A549 (cell line): ENCODE measurements around the gene GLYAT. TPM values are rescaled to one million over a fixed set of nuclear protein-coding genes. Genes with fewer than 3 reads are reported as not detected.

ENCODE experiments used
- ATAC-seq, 2 experiments: fragments of 200-7000 bp in 1 of 2; fragments of >200 bp in 1 of 2; cut with Nextera tagmentation in 1 of 2; cut with Tn5 transposase in 1 of 2; 3 replicates each; pipeline versions ENCODE4 v1.8.0 to v1.9.1; 2018 to 2020; ENCODE audit warnings: mild to moderate bottlenecking in 1 of 2, moderate library complexity in 1 of 2
- CTCF ChIA-PET: fragments of 300-600 bp; sonication (Branson Sonifier 250); formaldehyde crosslinking; extraction: SDS; loops from one replicate; lab custom pipeline; 2021; ENCODE audit warnings: antibody characterized with exemption, inconsistent platforms; lab: Yijun Ruan, JAX
- POLR2A ChIA-PET: fragments of 350-600 bp; formaldehyde crosslinking; extraction: SDS; loops from one replicate; lab custom pipeline; 2021; ENCODE audit warnings: antibody characterized with exemption, inconsistent platforms; lab: Yijun Ruan, JAX
- DNase-seq, 2 experiments: peaks; one replicate each; pipeline versions ENCODE4 v3.0.0 to v3.0.0-alpha.2; 2011 to 2016; ENCODE audit warnings: low read depth in 1 of 2, low spot score in 1 of 2
- FAIRE-seq: peaks from 2 replicates; lab custom pipeline; 2011; peaks lifted over from hg19 to GRCh38; lab: Jason Lieb, UNC
- H3K27ac ChIP-seq, 2 experiments: fragments of >200 bp; sonication (Bioruptor Twin); formaldehyde crosslinking; 3 replicates each; pipeline ENCODE4 v1.5.1; 2016 to 2017
- H3K4me1 ChIP-seq: fragments of >200 bp; sonication (Bioruptor Twin); formaldehyde crosslinking; 3 replicates; pipeline ENCODE4 v1.6.1; 2016
- H3K4me2 ChIP-seq: fragments of >200 bp; sonication (Bioruptor Twin); formaldehyde crosslinking; 3 replicates; pipeline ENCODE4 v1.6.1; 2016
- H3K4me3 ChIP-seq: fragments of >200 bp; sonication (Bioruptor Twin); formaldehyde crosslinking; 3 replicates; pipeline ENCODE4 v1.5.1; 2016
- H3K9me3 ChIP-seq: fragments of >200 bp; sonication (Bioruptor Twin); formaldehyde crosslinking; 3 replicates; pipeline ENCODE4 v1.6.1; 2016
- BCL3 ChIP-seq: fragments of >200 bp; sonication (Bioruptor Twin); formaldehyde crosslinking; IDR thresholded peaks from 3 replicates; pipeline ENCODE4 v1.6.1; 2016
- CBX2 ChIP-seq: fragments of 200-600 bp; sonication (generic); IDR thresholded peaks from 2 replicates; pipeline ENCODE4 v1.6.1; 2016; ENCODE audit warnings: low read depth, mild to moderate bottlenecking, borderline replicate concordance
- CEBPB ChIP-seq, 2 experiments: fragments of >200 bp in 1 of 2; sonication (Bioruptor Twin) in 1 of 2; formaldehyde crosslinking in 1 of 2; IDR thresholded peaks; 2 replicates each; pipeline ENCODE4 v1.6.1; 2012 to 2016
- CHD2 ChIP-seq: fragments of 150-350 bp; IDR thresholded peaks from 2 replicates; pipeline ENCODE4 v1.6.1; 2014; ENCODE audit warnings: low read length; ENCODE audit not compliant: partially characterized antibody
- CHD4 ChIP-seq: fragments of 200-600 bp; sonication (generic); IDR thresholded peaks from 2 replicates; pipeline ENCODE4 v1.6.1; 2016; ENCODE audit warnings: antibody characterized with exemption, mild to moderate bottlenecking, borderline replicate concordance
- CTCF ChIP-seq: fragments of >200 bp; sonication (Bioruptor Twin); formaldehyde crosslinking; IDR thresholded peaks from 3 replicates; pipeline ENCODE4 v1.5.1; 2016
- EHF ChIP-seq: fragments of 250-450 bp; sonication (Bioruptor Pico); IDR thresholded peaks from 2 replicates; pipeline ENCODE4 v1.5.0; 2020; ENCODE audit warnings: mild to moderate bottlenecking
- FOSB ChIP-seq: fragments of 250-450 bp; sonication (Bioruptor Pico); IDR thresholded peaks from 2 replicates; pipeline ENCODE4 v1.5.0; 2020; ENCODE audit warnings: mild to moderate bottlenecking, moderate library complexity
- HDAC2 ChIP-seq: fragments of 200-600 bp; sonication (generic); IDR thresholded peaks from 2 replicates; pipeline ENCODE4 v1.6.1; 2016
- HOXB5 ChIP-seq: fragments of 250-450 bp; sonication (Bioruptor Pico); IDR thresholded peaks from 2 replicates; pipeline ENCODE4 v1.5.0; 2020; ENCODE audit warnings: mild to moderate bottlenecking, moderate library complexity
- PHF8 ChIP-seq: fragments of 200-600 bp; sonication (generic); IDR thresholded peaks from 2 replicates; pipeline ENCODE4 v1.6.1; 2016; ENCODE audit warnings: low read depth, mild to moderate bottlenecking, antibody characterized with exemption, moderate library complexity, borderline replicate concordance
- RCOR1 ChIP-seq: fragments of 150-350 bp; IDR thresholded peaks from 2 replicates; pipeline ENCODE4 v1.6.1; 2014; ENCODE audit warnings: antibody characterized with exemption, low read length, low read depth
- REST ChIP-seq: fragments of 200-600 bp; sonication (generic); IDR thresholded peaks from 2 replicates; pipeline ENCODE4 v1.6.1; 2016; ENCODE audit warnings: antibody characterized with exemption, mild to moderate bottlenecking, moderate library complexity
- RFX5 ChIP-seq: fragments of 450-650 bp; IDR thresholded peaks from 2 replicates; pipeline ENCODE4 v1.7.1; 2014; ENCODE audit warnings: antibody characterized with exemption, mild to moderate bottlenecking, moderate library complexity
- SREBF2 ChIP-seq: fragments of 450-650 bp; IDR thresholded peaks from 2 replicates; pipeline ENCODE4 v1.6.1; 2014; ENCODE audit warnings: mild to moderate bottlenecking, moderate library complexity
- TFCP2L1 ChIP-seq: fragments of 250-450 bp; sonication (Bioruptor Pico); IDR thresholded peaks from 2 replicates; pipeline ENCODE4 v1.5.0; 2021; ENCODE audit warnings: mild to moderate bottlenecking
- WGBS: methylation state at CpG from one replicate; pipeline ENCODE4 v1.1.6; 2017; ENCODE audit errors: missing lambda C conversion rate; 5-methylcytosine and 5-hydroxymethylcytosine counted together
- polyA plus RNA-seq, 4 experiments: library from polyadenylated mRNA; depleted of rRNA in 3 of 4; stranded (reverse); fragments of >200 nt; fragmentation: RNase III in 1 of 4; extraction: RNeasy Plus Mini Kit Qiagen cat#74134 plus additional on column Dnase treatment in 1 of 4; gene quantifications; 2 replicates in 3 of 4; 3 replicates in 1 of 4; pipeline ENCODE4 v1.2.3, GENCODE V29; 2011 to 2017
- TF ChIP-seq, protein P1 (sequence below): IDR thresholded peaks from 2 replicates; pipeline ENCODE4 v1.6.1; 2012
- TF ChIP-seq, protein P2 (sequence below): fragments of 250-450 bp; sonication (Bioruptor Pico); IDR thresholded peaks from 2 replicates; pipeline ENCODE4 v1.5.0; 2021; ENCODE audit warnings: mild to moderate bottlenecking, moderate library complexity, borderline replicate concordance
- TF ChIP-seq, protein P3 (sequence below): IDR thresholded peaks from 2 replicates; pipeline ENCODE4 v1.6.1; 2012

The GLYAT gene
- polyA plus RNA-seq, 2 of the 4 experiments (the other 2 are of a cell fraction), result not detected

DNA sequence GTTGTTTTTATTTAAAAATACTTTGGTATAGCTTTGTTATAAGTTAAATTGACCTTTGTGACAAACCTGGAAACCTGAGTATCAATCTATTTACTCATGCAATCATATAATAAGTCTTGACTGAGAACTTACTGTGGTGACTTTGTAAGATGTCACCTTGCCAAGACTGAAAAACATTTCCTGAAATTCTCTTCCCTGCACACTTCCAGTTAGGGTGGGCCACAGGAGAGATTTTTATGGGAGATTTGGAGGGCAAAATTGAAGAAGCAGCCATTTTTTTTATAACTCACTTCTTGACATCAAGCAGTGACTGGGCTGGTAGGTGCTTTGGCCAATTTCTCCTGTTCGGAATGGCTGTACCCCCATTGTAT lies 31.4 kb upstream of the GLYAT start:
- no peaks in the 10 kb centered on the region for H3K9me3 ChIP-seq
- no peak overlapping the region for H3K4me3 ChIP-seq
- no peak overlapping the region for H3K27ac ChIP-seq
- DNase-seq (no peak), ATAC-seq (no peak), FAIRE-seq (no peak)
- 0% methylated on average over 1 of the region's 1 CpG for WGBS
- POLR2A ChIA-PET, result no interaction called here
- H3K4me2 ChIP-seq, result no peak overlapping the region
- no peak for TF ChIP-seq HOXB5
- TF ChIP-seq PHF8, result no peak
- TF ChIP-seq EHF, result no peak
- TF ChIP-seq REST, result no peak
- no peak for TF ChIP-seq CHD2
- no peak for TF ChIP-seq FOSB (CRISPR knock-in tag)
- no peak for TF ChIP-seq TFCP2L1 (CRISPR knock-in tag)
- TF ChIP-seq, protein P1, sequence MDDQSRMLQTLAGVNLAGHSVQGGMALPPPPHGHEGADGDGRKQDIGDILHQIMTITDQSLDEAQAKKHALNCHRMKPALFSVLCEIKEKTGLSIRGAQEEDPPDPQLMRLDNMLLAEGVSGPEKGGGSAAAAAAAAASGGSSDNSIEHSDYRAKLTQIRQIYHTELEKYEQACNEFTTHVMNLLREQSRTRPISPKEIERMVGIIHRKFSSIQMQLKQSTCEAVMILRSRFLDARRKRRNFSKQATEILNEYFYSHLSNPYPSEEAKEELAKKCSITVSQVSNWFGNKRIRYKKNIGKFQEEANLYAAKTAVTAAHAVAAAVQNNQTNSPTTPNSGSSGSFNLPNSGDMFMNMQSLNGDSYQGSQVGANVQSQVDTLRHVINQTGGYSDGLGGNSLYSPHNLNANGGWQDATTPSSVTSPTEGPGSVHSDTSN, result no peak
- no peak for TF ChIP-seq CHD4
- TF ChIP-seq BCL3, result no peak
- no peak for TF ChIP-seq CBX2
- TF ChIP-seq SREBF2, result no peak
- TF ChIP-seq RFX5, result no peak
- no peak for TF ChIP-seq CTCF
- no peak for TF ChIP-seq RCOR1
- TF ChIP-seq, protein P2, sequence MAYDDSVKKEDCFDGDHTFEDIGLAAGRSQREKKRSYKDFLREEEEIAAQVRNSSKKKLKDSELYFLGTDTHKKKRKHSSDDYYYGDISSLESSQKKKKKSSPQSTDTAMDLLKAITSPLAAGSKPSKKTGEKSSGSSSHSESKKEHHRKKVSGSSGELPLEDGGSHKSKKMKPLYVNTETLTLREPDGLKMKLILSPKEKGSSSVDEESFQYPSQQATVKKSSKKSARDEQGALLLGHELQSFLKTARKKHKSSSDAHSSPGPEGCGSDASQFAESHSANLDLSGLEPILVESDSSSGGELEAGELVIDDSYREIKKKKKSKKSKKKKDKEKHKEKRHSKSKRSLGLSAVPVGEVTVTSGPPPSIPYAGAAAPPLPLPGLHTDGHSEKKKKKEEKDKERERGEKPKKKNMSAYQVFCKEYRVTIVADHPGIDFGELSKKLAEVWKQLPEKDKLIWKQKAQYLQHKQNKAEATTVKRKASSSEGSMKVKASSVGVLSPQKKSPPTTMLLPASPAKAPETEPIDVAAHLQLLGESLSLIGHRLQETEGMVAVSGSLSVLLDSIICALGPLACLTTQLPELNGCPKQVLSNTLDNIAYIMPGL (CRISPR knock-in tag), result no peak
- TF ChIP-seq CEBPB (IDR thresholded peaks at IDR 0.05), result no peak
- TF ChIP-seq HDAC2, result no peak
- TF ChIP-seq, protein P3, sequence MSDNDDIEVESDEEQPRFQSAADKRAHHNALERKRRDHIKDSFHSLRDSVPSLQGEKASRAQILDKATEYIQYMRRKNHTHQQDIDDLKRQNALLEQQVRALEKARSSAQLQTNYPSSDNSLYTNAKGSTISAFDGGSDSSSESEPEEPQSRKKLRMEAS, result no peak
- no peaks in the 10 kb centered on the region for H3K4me1 ChIP-seq
- CTCF ChIA-PET, result no interaction called here
